Neural progenitor cell (in vitro differentiated cells): ENCODE data around the gene HSPBAP1.

ENCODE experiments used
- EZH2 ChIP-seq: fragments of 200-600 bp; sonication (generic); IDR thresholded peaks from 2 replicates; pipeline ENCODE4 v1.6.1; 2017; ENCODE audit warnings: antibody characterized with exemption, mild to moderate bottlenecking, moderate library complexity
- EZH2phosphoT487 ChIP-seq: fragments of 200-600 bp; sonication (generic); IDR thresholded peaks from 2 replicates; pipeline ENCODE4 v1.6.1; 2017; ENCODE audit warnings: antibody characterized with exemption
- TF ChIP-seq, protein P1 (sequence below): fragments of 200-600 bp; sonication (generic); IDR thresholded peaks from 2 replicates; pipeline ENCODE4 v1.5.1; 2017; ENCODE audit warnings: antibody characterized with exemption, mild to moderate bottlenecking

DNA sequence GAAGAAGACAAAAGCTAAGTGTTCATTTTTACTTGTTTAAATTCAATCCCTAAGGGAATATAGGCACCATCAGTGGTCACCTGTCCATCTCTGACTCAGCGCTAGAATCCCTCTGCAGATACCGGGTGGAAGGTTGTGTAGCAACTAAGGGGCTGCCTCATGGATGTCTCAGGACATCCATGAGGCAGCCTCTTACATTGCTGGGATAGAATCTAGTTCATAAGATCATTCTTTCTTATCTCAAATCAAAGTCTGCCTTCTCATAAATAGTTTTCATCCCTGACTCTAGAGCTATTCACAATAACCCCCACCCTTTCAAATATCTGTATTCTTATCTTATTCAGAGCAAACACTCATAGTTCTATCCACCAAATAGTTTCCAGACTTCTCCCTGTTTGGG, 38.1 kb downstream of the HSPBAP1 start:
- TF ChIP-seq, protein P1, sequence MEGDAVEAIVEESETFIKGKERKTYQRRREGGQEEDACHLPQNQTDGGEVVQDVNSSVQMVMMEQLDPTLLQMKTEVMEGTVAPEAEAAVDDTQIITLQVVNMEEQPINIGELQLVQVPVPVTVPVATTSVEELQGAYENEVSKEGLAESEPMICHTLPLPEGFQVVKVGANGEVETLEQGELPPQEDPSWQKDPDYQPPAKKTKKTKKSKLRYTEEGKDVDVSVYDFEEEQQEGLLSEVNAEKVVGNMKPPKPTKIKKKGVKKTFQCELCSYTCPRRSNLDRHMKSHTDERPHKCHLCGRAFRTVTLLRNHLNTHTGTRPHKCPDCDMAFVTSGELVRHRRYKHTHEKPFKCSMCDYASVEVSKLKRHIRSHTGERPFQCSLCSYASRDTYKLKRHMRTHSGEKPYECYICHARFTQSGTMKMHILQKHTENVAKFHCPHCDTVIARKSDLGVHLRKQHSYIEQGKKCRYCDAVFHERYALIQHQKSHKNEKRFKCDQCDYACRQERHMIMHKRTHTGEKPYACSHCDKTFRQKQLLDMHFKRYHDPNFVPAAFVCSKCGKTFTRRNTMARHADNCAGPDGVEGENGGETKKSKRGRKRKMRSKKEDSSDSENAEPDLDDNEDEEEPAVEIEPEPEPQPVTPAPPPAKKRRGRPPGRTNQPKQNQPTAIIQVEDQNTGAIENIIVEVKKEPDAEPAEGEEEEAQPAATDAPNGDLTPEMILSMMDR = no peak
- TF ChIP-seq EZH2phosphoT487 (no peak), EZH2 (no peak)
